ENCODE results near the gene SAMD3.

DNA sequence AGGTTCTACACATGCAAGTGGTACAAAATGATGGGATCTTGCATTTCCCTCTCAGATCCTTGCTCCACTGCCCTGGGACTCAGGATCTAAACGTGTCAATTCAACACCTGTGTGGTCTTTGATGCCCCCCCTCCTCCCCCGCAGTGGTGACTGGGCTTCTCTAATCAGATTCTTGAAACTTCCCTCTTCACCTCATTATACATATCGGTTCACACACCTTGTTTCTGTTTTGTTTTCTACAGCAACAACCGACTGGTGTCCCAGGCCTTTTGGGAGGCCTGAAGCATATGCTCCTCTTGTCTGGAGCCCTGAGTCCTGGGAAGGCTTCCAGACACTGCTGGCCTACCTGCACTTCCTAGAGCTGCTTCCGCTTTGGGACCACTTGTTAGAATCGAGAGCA, 20.0 kb downstream of the SAMD3 start:
- TF ChIP-seq, protein P1, sequence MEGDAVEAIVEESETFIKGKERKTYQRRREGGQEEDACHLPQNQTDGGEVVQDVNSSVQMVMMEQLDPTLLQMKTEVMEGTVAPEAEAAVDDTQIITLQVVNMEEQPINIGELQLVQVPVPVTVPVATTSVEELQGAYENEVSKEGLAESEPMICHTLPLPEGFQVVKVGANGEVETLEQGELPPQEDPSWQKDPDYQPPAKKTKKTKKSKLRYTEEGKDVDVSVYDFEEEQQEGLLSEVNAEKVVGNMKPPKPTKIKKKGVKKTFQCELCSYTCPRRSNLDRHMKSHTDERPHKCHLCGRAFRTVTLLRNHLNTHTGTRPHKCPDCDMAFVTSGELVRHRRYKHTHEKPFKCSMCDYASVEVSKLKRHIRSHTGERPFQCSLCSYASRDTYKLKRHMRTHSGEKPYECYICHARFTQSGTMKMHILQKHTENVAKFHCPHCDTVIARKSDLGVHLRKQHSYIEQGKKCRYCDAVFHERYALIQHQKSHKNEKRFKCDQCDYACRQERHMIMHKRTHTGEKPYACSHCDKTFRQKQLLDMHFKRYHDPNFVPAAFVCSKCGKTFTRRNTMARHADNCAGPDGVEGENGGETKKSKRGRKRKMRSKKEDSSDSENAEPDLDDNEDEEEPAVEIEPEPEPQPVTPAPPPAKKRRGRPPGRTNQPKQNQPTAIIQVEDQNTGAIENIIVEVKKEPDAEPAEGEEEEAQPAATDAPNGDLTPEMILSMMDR (conservative IDR thresholded peaks at IDR 0.05) = no peak
- no peak for TF ChIP-seq ZFX (IDR thresholded peaks at IDR 0.05)

Data from C4-2B (cell line).